OCI-LY7 (cell line): ENCODE data around the gene ACSS2.

Source experiments
- CTCF ChIP-seq: fragments of 200-600 bp; sonication (generic); conservative IDR thresholded peaks from 2 replicates; pipeline ENCODE4 v1.5.1; 2014; ENCODE audit warnings: mild to moderate bottlenecking, antibody characterized with exemption, low read length, moderate library complexity, mixed read lengths
- EZH2phosphoT487 ChIP-seq: fragments of 200-600 bp; sonication (generic); IDR thresholded peaks from 2 replicates; pipeline ENCODE4 v1.6.1; 2018; ENCODE audit warnings: low read depth, borderline replicate concordance, mild to moderate bottlenecking, mixed run types, antibody characterized with exemption, low read length, moderate library complexity, mixed read lengths

GRCh38 chr20:34888468-34888867 lies 12.1 kb downstream of the ACSS2 start:
- TF ChIP-seq CTCF (no peak), EZH2phosphoT487 (no peak)
